PFSK-1 (cell line): ENCODE data around the gene RGS9.

ENCODE experiments used
- FOXP2 ChIP-seq: optimal IDR thresholded peaks from 2 replicates; pipeline ENCODE3; 2011; ENCODE audit warnings: borderline replicate concordance, control low read depth, inconsistent platforms; ENCODE audit not compliant: insufficient read depth; ENCODE audit errors: extremely low read length, extremely low read depth
- POLR2AphosphoS5 ChIP-seq: IDR thresholded peaks from 2 replicates; pipeline ENCODE4 v1.6.1; 2012; ENCODE audit warnings: low read depth, mild to moderate bottlenecking, control low read depth, low read length, moderate library complexity
- REST ChIP-seq, 2 experiments: IDR thresholded peaks; 2 replicates each; pipeline versions ENCODE4 v1.6.1 to v1.8.0; 2011 to 2012; ENCODE audit warnings: low read depth in 2 of 2, low read length in 2 of 2, control low read depth in 1 of 2, inconsistent platforms in 1 of 2, mild to moderate bottlenecking in 1 of 2, moderate library complexity in 1 of 2; ENCODE audit not compliant: insufficient read depth in 1 of 2
- SIN3A ChIP-seq: IDR thresholded peaks from 2 replicates; pipeline ENCODE4 v1.6.1; 2012; ENCODE audit warnings: mild to moderate bottlenecking, low read length, moderate library complexity, borderline replicate concordance; ENCODE audit not compliant: insufficient read depth
- TAF1 ChIP-seq: IDR thresholded peaks from 2 replicates; pipeline ENCODE4 v1.6.1; 2012; ENCODE audit warnings: low read length, control low read depth, borderline replicate concordance; ENCODE audit not compliant: insufficient read depth

The RGS9 gene

GRCh38 chr17:65271296-65271695 is 134.1 kb downstream of the RGS9 start:
- no peak for TF ChIP-seq REST (IDR thresholded peaks at IDR 0.05; ENCODE audit: insufficient read depth in 1 of 2, low read depth in 2 of 2, low read length in 2 of 2)
- no peak for TF ChIP-seq FOXP2
- no peak for TF ChIP-seq SIN3A
- TF ChIP-seq POLR2AphosphoS5 = no peak
- no peak for TF ChIP-seq TAF1
